Measurements from ENCODE around the gene TMEM63A. TPM values are rescaled to one million over a fixed set of nuclear protein-coding genes. Genes with fewer than 3 reads are reported as not detected.
A peak's percentile ranks its signal among the peaks of the same experiment; 100 is the strongest.

Gene TMEM63A
- total RNA-seq, 1 experiment from 2014 or later = 91.7 TPM

DNA sequence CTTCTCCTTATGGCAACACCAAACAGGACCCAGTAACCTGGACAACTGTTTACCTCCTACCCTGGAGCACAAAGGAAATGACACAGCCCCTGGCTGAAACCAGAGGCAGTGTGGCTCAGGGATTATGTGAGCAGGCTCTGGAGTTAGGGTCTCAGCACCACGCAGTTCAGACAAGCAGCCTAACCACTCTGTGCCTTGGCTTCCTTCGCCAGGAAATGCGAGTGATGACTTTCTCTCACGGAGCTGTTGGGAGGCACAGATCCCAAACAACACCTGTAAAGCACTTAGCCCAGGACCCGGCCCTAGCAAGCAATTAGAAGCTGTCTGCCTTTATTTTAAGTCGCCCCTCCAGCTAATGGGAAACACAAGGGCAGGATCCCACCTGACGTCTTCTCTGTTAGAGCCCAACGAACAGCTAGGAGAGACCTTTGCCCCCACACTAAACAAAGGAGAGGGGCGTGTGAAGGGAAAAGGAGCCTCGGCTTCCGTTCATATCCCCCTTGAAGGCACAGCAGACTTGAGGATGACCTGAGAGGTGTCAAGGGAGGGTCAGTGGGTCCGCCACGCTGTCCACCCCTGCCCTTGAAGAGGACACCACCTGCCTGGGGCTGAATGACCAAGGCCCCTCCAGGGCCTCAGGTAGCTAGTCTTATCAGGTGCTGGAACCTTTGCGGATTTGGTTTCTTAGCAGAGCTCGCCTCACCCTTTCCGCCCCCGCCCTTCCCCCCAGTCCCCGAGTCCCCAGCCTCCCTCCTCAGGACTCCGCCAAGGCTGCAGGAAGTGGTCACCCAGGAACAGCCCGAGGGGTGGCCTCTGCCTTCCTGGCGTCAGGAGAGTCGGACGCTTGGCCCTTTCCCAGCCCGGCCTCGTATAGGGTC, 860 bp downstream of the TMEM63A start:
- TF ChIP-seq MYBL2 (CRISPR knock-in tag; IDR thresholded peaks at IDR 0.05) = no peak
- TF ChIP-seq NFYB (CRISPR knock-in tag; conservative IDR thresholded peaks at IDR 0.05; ENCODE audit: low read depth) = no peak
- 0 out of 2 replicates have a peak, but pooled peaks have one; percentile 50 for TF ChIP-seq SMAD3 (CRISPR knock-in tag; IDR thresholded peaks at IDR 0.05; ENCODE audit: borderline replicate concordance)
- TF ChIP-seq, protein P1, sequence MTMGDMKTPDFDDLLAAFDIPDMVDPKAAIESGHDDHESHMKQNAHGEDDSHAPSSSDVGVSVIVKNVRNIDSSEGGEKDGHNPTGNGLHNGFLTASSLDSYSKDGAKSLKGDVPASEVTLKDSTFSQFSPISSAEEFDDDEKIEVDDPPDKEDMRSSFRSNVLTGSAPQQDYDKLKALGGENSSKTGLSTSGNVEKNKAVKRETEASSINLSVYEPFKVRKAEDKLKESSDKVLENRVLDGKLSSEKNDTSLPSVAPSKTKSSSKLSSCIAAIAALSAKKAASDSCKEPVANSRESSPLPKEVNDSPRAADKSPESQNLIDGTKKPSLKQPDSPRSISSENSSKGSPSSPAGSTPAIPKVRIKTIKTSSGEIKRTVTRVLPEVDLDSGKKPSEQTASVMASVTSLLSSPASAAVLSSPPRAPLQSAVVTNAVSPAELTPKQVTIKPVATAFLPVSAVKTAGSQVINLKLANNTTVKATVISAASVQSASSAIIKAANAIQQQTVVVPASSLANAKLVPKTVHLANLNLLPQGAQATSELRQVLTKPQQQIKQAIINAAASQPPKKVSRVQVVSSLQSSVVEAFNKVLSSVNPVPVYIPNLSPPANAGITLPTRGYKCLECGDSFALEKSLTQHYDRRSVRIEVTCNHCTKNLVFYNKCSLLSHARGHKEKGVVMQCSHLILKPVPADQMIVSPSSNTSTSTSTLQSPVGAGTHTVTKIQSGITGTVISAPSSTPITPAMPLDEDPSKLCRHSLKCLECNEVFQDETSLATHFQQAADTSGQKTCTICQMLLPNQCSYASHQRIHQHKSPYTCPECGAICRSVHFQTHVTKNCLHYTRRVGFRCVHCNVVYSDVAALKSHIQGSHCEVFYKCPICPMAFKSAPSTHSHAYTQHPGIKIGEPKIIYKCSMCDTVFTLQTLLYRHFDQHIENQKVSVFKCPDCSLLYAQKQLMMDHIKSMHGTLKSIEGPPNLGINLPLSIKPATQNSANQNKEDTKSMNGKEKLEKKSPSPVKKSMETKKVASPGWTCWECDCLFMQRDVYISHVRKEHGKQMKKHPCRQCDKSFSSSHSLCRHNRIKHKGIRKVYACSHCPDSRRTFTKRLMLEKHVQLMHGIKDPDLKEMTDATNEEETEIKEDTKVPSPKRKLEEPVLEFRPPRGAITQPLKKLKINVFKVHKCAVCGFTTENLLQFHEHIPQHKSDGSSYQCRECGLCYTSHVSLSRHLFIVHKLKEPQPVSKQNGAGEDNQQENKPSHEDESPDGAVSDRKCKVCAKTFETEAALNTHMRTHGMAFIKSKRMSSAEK (CRISPR knock-in tag; IDR thresholded peaks at IDR 0.05; ENCODE audit: borderline replicate concordance) = no peak
- no peak; the same call in 1 of the 2 replicates for TF ChIP-seq FOXP1 (CRISPR knock-in tag; IDR thresholded peaks at IDR 0.05; ENCODE audit: borderline replicate concordance)
- TF ChIP-seq GRHL2 (CRISPR knock-in tag; IDR thresholded peaks at IDR 0.05; ENCODE audit: insufficient replicate concordance, severe bottlenecking) = no peak
- TF ChIP-seq, protein P2, sequence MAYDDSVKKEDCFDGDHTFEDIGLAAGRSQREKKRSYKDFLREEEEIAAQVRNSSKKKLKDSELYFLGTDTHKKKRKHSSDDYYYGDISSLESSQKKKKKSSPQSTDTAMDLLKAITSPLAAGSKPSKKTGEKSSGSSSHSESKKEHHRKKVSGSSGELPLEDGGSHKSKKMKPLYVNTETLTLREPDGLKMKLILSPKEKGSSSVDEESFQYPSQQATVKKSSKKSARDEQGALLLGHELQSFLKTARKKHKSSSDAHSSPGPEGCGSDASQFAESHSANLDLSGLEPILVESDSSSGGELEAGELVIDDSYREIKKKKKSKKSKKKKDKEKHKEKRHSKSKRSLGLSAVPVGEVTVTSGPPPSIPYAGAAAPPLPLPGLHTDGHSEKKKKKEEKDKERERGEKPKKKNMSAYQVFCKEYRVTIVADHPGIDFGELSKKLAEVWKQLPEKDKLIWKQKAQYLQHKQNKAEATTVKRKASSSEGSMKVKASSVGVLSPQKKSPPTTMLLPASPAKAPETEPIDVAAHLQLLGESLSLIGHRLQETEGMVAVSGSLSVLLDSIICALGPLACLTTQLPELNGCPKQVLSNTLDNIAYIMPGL (CRISPR knock-in tag; IDR thresholded peaks at IDR 0.05) = no peak
- TF ChIP-seq, protein P3, sequence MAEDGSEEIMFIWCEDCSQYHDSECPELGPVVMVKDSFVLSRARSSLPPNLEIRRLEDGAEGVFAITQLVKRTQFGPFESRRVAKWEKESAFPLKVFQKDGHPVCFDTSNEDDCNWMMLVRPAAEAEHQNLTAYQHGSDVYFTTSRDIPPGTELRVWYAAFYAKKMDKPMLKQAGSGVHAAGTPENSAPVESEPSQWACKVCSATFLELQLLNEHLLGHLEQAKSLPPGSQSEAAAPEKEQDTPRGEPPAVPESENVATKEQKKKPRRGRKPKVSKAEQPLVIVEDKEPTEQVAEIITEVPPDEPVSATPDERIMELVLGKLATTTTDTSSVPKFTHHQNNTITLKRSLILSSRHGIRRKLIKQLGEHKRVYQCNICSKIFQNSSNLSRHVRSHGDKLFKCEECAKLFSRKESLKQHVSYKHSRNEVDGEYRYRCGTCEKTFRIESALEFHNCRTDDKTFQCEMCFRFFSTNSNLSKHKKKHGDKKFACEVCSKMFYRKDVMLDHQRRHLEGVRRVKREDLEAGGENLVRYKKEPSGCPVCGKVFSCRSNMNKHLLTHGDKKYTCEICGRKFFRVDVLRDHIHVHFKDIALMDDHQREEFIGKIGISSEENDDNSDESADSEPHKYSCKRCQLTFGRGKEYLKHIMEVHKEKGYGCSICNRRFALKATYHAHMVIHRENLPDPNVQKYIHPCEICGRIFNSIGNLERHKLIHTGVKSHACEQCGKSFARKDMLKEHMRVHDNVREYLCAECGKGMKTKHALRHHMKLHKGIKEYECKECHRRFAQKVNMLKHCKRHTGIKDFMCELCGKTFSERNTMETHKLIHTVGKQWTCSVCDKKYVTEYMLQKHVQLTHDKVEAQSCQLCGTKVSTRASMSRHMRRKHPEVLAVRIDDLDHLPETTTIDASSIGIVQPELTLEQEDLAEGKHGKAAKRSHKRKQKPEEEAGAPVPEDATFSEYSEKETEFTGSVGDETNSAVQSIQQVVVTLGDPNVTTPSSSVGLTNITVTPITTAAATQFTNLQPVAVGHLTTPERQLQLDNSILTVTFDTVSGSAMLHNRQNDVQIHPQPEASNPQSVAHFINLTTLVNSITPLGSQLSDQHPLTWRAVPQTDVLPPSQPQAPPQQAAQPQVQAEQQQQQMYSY (CRISPR knock-in tag; IDR thresholded peaks at IDR 0.05) = no peak
- Mint-ChIP-seq H3K4me3 (peak overlapping the region; percentile 77), H3K27me3 (ENCODE audit: low read depth) (no peaks in the 10 kb centered on the region), H3K36me3 (peaks cover 16% of the 10 kb centered on the region), H3K9me3 (no peaks in the 10 kb centered on the region), H3K4me1 (peaks cover 51% of the 10 kb centered on the region), H3K27ac (peak overlapping the region; percentile 85)
- ChIA-PET CTCF (interaction anchor here (0.6 to 7.6 kb wide), 20 partner anchors 10 to 407 kb away, joined by 3 to 94 read pairs (median 4); partner anchors contain the start of genes PYCR2 and SRP9), POLR2A (interaction anchor here (0.9 to 1.9 kb wide), 9 partner anchors 8 to 181 kb away, joined by 3 to 10 read pairs (median 5); partner anchors contain the start of genes H3-3A, LEFTY1, PYCR2 and SRP9)
- DNase-seq (ENCODE audit: low spot score) = peak; percentile 34
- ATAC-seq = peak; percentile 3

DNA sequence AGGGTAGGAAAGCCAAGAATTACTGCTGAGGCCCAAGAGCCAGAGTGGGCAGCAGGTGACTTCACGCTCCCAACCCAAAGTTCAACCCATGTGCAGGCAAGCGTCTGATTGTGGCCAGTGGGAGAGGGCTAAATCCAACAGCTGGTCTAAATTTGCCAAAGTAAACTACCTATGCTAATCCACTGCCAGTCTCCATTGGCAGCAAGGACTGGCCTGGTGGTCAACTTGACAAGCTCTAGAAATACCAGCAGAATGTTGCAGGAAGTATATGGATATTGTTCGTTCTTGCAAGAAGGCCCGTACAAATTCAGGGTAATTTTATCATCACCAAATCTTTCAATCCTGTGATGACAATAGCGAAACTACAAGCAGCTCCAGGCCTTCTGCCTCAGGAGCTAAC, 1.5 kb downstream of the TMEM63A start:
- ChIA-PET POLR2A (interaction anchor here (1.0 to 1.9 kb wide), 4 partner anchors 8 to 103 kb away, joined by 3 to 9 read pairs (median 3); partner anchors contain the start of genes LEFTY1 and SRP9), CTCF (interaction anchor here (0.6 to 7.6 kb wide), 17 partner anchors 9 to 406 kb away, joined by 3 to 94 read pairs (median 4); partner anchors contain the start of gene SRP9)
- Mint-ChIP-seq H3K27me3 (ENCODE audit: low read depth) (no peaks in the 10 kb centered on the region), H3K27ac (peak overlapping the region; percentile 85), H3K4me3 (peak overlapping the region; percentile 77), H3K9me3 (no peaks in the 10 kb centered on the region), H3K36me3 (peaks cover 17% of the 10 kb centered on the region), H3K4me1 (peaks cover 53% of the 10 kb centered on the region)
- ATAC-seq (no peak), DNase-seq (ENCODE audit: low spot score) (no peak)
- TF ChIP-seq, protein P4, sequence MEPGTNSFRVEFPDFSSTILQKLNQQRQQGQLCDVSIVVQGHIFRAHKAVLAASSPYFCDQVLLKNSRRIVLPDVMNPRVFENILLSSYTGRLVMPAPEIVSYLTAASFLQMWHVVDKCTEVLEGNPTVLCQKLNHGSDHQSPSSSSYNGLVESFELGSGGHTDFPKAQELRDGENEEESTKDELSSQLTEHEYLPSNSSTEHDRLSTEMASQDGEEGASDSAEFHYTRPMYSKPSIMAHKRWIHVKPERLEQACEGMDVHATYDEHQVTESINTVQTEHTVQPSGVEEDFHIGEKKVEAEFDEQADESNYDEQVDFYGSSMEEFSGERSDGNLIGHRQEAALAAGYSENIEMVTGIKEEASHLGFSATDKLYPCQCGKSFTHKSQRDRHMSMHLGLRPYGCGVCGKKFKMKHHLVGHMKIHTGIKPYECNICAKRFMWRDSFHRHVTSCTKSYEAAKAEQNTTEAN (CRISPR knock-in tag; IDR thresholded peaks at IDR 0.05) = no peak
- no peak for TF ChIP-seq ZNF219 (CRISPR knock-in tag; IDR thresholded peaks at IDR 0.05; ENCODE audit: borderline replicate concordance)
- no peak for TF ChIP-seq ESRRA (CRISPR knock-in tag; IDR thresholded peaks at IDR 0.05; ENCODE audit: borderline replicate concordance)
- no peak for TF ChIP-seq IRF2 (CRISPR knock-in tag; IDR thresholded peaks at IDR 0.05; ENCODE audit: borderline replicate concordance, low read depth)
- TF ChIP-seq GABPB1 (CRISPR knock-in tag; IDR thresholded peaks at IDR 0.05) = no peak
- TF ChIP-seq, protein P5, sequence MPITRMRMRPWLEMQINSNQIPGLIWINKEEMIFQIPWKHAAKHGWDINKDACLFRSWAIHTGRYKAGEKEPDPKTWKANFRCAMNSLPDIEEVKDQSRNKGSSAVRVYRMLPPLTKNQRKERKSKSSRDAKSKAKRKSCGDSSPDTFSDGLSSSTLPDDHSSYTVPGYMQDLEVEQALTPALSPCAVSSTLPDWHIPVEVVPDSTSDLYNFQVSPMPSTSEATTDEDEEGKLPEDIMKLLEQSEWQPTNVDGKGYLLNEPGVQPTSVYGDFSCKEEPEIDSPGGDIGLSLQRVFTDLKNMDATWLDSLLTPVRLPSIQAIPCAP (CRISPR knock-in tag; IDR thresholded peaks at IDR 0.05) = no peak
- TF ChIP-seq, protein P6, sequence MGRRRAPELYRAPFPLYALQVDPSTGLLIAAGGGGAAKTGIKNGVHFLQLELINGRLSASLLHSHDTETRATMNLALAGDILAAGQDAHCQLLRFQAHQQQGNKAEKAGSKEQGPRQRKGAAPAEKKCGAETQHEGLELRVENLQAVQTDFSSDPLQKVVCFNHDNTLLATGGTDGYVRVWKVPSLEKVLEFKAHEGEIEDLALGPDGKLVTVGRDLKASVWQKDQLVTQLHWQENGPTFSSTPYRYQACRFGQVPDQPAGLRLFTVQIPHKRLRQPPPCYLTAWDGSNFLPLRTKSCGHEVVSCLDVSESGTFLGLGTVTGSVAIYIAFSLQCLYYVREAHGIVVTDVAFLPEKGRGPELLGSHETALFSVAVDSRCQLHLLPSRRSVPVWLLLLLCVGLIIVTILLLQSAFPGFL (CRISPR knock-in tag; IDR thresholded peaks at IDR 0.05; ENCODE audit: borderline replicate concordance) = no peak
- TF ChIP-seq, protein P7, sequence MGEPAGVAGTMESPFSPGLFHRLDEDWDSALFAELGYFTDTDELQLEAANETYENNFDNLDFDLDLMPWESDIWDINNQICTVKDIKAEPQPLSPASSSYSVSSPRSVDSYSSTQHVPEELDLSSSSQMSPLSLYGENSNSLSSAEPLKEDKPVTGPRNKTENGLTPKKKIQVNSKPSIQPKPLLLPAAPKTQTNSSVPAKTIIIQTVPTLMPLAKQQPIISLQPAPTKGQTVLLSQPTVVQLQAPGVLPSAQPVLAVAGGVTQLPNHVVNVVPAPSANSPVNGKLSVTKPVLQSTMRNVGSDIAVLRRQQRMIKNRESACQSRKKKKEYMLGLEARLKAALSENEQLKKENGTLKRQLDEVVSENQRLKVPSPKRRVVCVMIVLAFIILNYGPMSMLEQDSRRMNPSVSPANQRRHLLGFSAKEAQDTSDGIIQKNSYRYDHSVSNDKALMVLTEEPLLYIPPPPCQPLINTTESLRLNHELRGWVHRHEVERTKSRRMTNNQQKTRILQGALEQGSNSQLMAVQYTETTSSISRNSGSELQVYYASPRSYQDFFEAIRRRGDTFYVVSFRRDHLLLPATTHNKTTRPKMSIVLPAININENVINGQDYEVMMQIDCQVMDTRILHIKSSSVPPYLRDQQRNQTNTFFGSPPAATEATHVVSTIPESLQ (CRISPR knock-in tag; IDR thresholded peaks at IDR 0.05) = no peak
